Panc1 (cell line): Measurements from ENCODE around the gene CTBP1. TPM values are rescaled to one million over a fixed set of nuclear protein-coding genes. Genes with fewer than 3 reads are reported as not detected.

Experiments used
- ATAC-seq: fragments of 200-7000 bp; cut with Tn5 transposase; 2 replicates; pipeline ENCODE4 v1.9.1; 2020; ENCODE audit warnings: mild to moderate bottlenecking, moderate library complexity
- BruUV-seq: library from RNA; stranded (reverse); fragments of 400-500 nt; replicated peaks from 2 replicates; lab custom pipeline; 2021; lab: Mats Ljungman, UMichigan
- CTCF ChIA-PET: fragments of 300-600 bp; sonication (Branson Sonifier 250); formaldehyde crosslinking; loops from one replicate; lab custom pipeline; 2022; ENCODE audit warnings: antibody characterized with exemption; lab: Charles Lee
- POLR2A ChIA-PET: fragments of 300-600 bp; sonication (Branson Sonifier 250); formaldehyde crosslinking; loops from one replicate; lab custom pipeline; 2022; ENCODE audit warnings: antibody characterized with exemption; lab: Charles Lee
- DNase-seq: peaks from one replicate; pipeline ENCODE4 v3.0.0-alpha.2; 2010; ENCODE audit warnings: low read depth, low spot score
- H3K27ac ChIP-seq: 2 replicates; pipeline ENCODE4 v1.5.1; 2011; ENCODE audit warnings: mild to moderate bottlenecking, low read length, inconsistent platforms
- H3K27me3 ChIP-seq: fragments of 200-500 bp; sonication (Bioruptor generic); 2 replicates; pipeline ENCODE4 v1.6.0; 2014; ENCODE audit warnings: low read length, inconsistent platforms; ENCODE audit not compliant: control insufficient read depth, insufficient read depth
- H3K36me3 ChIP-seq: fragments of 200-500 bp; sonication (Bioruptor generic); 2 replicates; pipeline ENCODE4 v1.5.1; 2014; ENCODE audit warnings: inconsistent platforms, mild to moderate bottlenecking, low read length, moderate library complexity; ENCODE audit not compliant: control insufficient read depth, insufficient read depth
- H3K4me1 ChIP-seq: 2 replicates; pipeline ENCODE4 v1.5.1; 2011; ENCODE audit warnings: inconsistent platforms, mild to moderate bottlenecking, low read length, moderate library complexity; ENCODE audit not compliant: control insufficient read depth, insufficient read depth
- H3K4me3 ChIP-seq, 2 experiments: 2 replicates each; pipeline ENCODE4 v1.5.1; 2011 to 2012; ENCODE audit warnings: low read depth in 2 of 2, low read length in 2 of 2, mild to moderate bottlenecking in 2 of 2, inconsistent platforms in 1 of 2, moderate library complexity in 1 of 2
- H3K9me3 ChIP-seq: fragments of 200-500 bp; sonication (Bioruptor generic); 2 replicates; pipeline ENCODE4 v1.5.1; 2014; ENCODE audit warnings: low read depth, mild to moderate bottlenecking, inconsistent platforms, low read length, moderate library complexity; ENCODE audit not compliant: control insufficient read depth, insufficient read depth
- CTCF ChIP-seq: fragments of 450-650 bp; IDR thresholded peaks from 2 replicates; pipeline ENCODE4 v1.5.1; 2017; ENCODE audit warnings: mild to moderate bottlenecking
- POLR2AphosphoS5 ChIP-seq: IDR thresholded peaks from 2 replicates; pipeline ENCODE4 v1.6.1; 2012; ENCODE audit warnings: mild to moderate bottlenecking, low read depth, low read length, moderate library complexity
- REST ChIP-seq, 2 experiments: IDR thresholded peaks; 2 replicates each; pipeline ENCODE4 v1.6.1; 2011 to 2012; ENCODE audit warnings: low read depth in 2 of 2, control low read depth in 1 of 2, low read length in 1 of 2, mild to moderate bottlenecking in 1 of 2, moderate library complexity in 1 of 2; ENCODE audit not compliant: insufficient read depth in 1 of 2
- SIN3A ChIP-seq: IDR thresholded peaks from 2 replicates; pipeline ENCODE4 v1.6.1; 2012; ENCODE audit warnings: low read depth, mild to moderate bottlenecking, low read length, moderate library complexity, borderline replicate concordance; ENCODE audit not compliant: insufficient read depth
- TCF7L2 ChIP-seq: IDR thresholded peaks from 2 replicates; pipeline ENCODE4 v1.6.1; 2011; ENCODE audit warnings: mild to moderate bottlenecking, low read depth, low read length, inconsistent platforms
- in situ Hi-C: cut with HindIII; loops from 2 replicates; pipeline ENCODE4 v1.10.0; 2016; ENCODE audit warnings: low sequenced_read_pairs, low pct_unique_long_range_greater_than_20kb
- intact Hi-C: fragments of 100-400 bp; cut with micrococcal nuclease; formaldehyde crosslinking; loops from one replicate; pipeline ENCODE4 v1.10.0; 2022; ENCODE audit not compliant: unreplicated experiment
- total RNA-seq: library from RNA; stranded (reverse); gene quantifications from one replicate; pipeline ENCODE4 v1.2.1, GENCODE V29; 2021; ENCODE audit not compliant: unreplicated experiment

The CTBP1 gene
- total RNA-seq, 1 experiment from 2014 or later = 157 TPM

GRCh38 chr4:1251773-1252066, 2.8 kb upstream of the CTBP1 start:
- no peaks in the 10 kb centered on the region for H3K27me3 ChIP-seq
- in situ Hi-C loops = no loop called here
- ChIA-PET POLR2A (no interaction called here), CTCF (no interaction called here)
- no peak overlapping the region for H3K4me3 ChIP-seq
- TSS peak; percentile 78 for BruUV-seq
- no peak for ATAC-seq
- no peak overlapping the region for H3K27ac ChIP-seq
- intact Hi-C loops = no loop called here
- peaks cover 8% of the 10 kb centered on the region for H3K4me1 ChIP-seq
- peaks cover 10% of the 10 kb centered on the region; the same call in 1 of the 2 replicates for H3K9me3 ChIP-seq
- no peak for DNase-seq
- TF ChIP-seq CTCF = no peak
- no peak for TF ChIP-seq TCF7L2
- peaks cover 2% of the 10 kb centered on the region; the same call in 1 of the 2 replicates for H3K36me3 ChIP-seq

- peaks cover 10% of the 10 kb centered on the region; the same call in 1 of the 2 replicates for H3K9me3 ChIP-seq
Measured at GRCh38 chr4:1250921-1251772, 2.2 kb upstream of the CTBP1 start.

More at GRCh38 chr4:1250921-1251772, 2.2 kb upstream of the CTBP1 start:
- no peak overlapping the region for H3K4me3 ChIP-seq
- DNase-seq (no peak), ATAC-seq (no peak)
- TF ChIP-seq SIN3A (no peak), REST (IDR thresholded peaks at IDR 0.05; ENCODE audit: insufficient read depth in 1 of 2, low read depth in 2 of 2, low read length in 1 of 2) (no peak), TCF7L2 (no peak), POLR2AphosphoS5 (no peak), CTCF (no peak)
- H3K27me3 ChIP-seq = no peaks in the 10 kb centered on the region
- no peak overlapping the region for H3K27ac ChIP-seq
- intact Hi-C loops = no loop called here
- no TSS peak for BruUV-seq
- in situ Hi-C loops = no loop called here
- H3K4me1 ChIP-seq = peaks cover 13% of the 10 kb centered on the region
- peaks cover 2% of the 10 kb centered on the region; the same call in 1 of the 2 replicates for H3K36me3 ChIP-seq
- ChIA-PET CTCF (no interaction called here), POLR2A (no interaction called here)
